ENCODE data around the gene SHISA7. TPM values are rescaled to one million over a fixed set of nuclear protein-coding genes. Genes with fewer than 3 reads are reported as not detected.

Gene SHISA7
- total RNA-seq, 1 donor from 2014 or later = not detected

- intact Hi-C loops (cut with micrococcal nuclease) = no loop called here
Measured at GRCh38 chr19:55464039-55464661, 21.1 kb upstream of the SHISA7 start.

DNA sequence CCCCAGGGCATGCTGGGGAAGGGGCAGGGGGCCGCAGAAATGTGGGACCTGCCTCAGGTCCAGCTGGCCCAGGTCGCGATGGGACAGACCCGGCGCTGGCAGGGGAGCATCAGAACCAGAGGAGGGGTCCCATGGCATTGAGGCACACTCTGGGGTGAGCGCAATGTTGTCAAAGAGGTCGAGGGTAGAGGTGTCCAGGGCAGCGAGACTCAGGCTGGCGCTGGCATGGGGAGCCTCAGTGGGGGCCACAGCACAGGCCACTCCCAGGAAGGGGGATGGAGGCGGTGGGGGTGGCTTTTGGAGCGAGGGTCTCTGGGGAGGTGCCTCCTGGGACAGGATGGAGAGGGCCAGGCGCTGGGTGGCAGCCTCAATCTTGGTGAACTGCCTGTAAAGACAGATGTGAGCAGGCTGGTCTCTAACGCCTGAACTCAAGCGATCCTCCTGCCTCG lies 20.5 kb upstream of the SHISA7 start:
- intact Hi-C loops (cut with micrococcal nuclease) = no loop called here

- intact Hi-C loops (cut with micrococcal nuclease) = no loop called here
Measured at GRCh38 chr19:55462722-55463121, 19.6 kb upstream of the SHISA7 start.

DNA sequence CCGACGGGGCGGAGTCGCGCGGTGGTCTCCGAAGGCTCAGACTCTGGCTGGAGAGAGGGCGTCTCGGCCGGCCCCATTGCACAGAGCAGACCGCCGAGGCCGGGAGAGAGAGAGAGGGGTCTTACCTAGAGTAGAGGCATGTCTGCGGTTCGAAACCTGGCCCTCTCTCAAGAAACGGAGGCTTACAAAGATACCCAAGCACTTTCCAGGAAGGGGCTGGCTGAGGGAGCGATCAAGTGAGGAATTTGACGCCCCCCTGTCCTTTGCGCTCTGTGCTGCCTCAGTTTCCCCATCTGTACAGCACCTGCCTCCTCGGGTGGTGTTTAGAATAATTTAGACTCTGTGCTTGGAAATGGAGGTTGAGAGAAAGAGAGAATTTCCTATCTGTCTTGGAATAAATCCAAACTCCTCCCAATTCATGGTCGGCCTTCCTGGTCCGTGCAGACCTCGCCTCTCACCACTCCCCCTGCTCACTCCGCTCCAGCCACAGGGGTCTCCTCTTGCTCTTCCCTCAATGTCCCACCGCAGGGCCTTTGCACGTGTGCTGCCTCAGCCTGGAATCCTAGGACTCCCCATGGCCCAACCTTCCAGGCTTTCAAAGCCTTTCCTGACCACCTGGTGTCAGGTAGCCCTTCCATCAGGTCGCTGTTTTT lies 19.0 kb upstream of the SHISA7 start:
- intact Hi-C loops (cut with micrococcal nuclease) = loop anchor here (1.0 to 2.0 kb wide), 13 partner anchors 14 to 998 kb away; partner anchors contain the start of genes FIZ1, HSPBP1, KMT5C and PPP6R1

GRCh38 chr19:55461259-55461973 lies 18.3 kb upstream of the SHISA7 start, which contains the start of gene ISOC2:
ISOC2 (minus strand) TSS chr19:55461642; CDS start chr19:55456486, 5,156 bp downstream.
- intact Hi-C loops (cut with micrococcal nuclease) = loop anchor here (1.0 to 2.0 kb wide), 13 partner anchors 15 to 997 kb away; partner anchors contain the start of genes FIZ1, HSPBP1, KMT5C and PPP6R1

- intact Hi-C loops (cut with micrococcal nuclease) = loop anchor here (1.0 to 2.0 kb wide), 13 partner anchors 16 to 996 kb away; partner anchors contain the start of genes FIZ1, HSPBP1, KMT5C and PPP6R1
Measured at GRCh38 chr19:55460670-55461258, 17.7 kb upstream of the SHISA7 start.

GRCh38 chr19:55459950-55460657 lies 17.0 kb upstream of the SHISA7 start:
- intact Hi-C loops (cut with micrococcal nuclease) = loop anchor here (2.0 kb wide), 2 partner anchors 159 to 179 kb away; partner anchors contain the start of gene HSPBP1

DNA sequence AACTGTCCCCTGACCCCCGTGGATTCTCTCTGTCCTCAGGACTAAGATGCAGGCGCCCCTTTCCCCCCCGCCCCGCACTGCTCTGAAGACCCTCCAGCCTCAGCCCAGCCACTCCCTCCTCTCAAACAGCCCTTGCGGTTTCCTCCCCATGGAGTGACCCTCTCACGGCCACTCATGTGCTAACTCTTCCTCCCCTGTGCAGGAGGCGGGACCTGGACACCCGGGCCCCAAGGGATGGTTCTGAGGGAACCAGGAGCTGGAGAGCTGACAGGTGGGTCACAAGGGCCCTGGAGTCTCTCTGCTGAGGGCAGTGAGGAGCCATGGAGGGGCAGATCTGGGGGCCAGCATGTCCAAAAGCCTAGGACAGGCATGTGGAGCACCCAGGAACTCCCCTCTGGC lies 16.4 kb upstream of the SHISA7 start:
- intact Hi-C loops (cut with micrococcal nuclease) = no loop called here

DNA sequence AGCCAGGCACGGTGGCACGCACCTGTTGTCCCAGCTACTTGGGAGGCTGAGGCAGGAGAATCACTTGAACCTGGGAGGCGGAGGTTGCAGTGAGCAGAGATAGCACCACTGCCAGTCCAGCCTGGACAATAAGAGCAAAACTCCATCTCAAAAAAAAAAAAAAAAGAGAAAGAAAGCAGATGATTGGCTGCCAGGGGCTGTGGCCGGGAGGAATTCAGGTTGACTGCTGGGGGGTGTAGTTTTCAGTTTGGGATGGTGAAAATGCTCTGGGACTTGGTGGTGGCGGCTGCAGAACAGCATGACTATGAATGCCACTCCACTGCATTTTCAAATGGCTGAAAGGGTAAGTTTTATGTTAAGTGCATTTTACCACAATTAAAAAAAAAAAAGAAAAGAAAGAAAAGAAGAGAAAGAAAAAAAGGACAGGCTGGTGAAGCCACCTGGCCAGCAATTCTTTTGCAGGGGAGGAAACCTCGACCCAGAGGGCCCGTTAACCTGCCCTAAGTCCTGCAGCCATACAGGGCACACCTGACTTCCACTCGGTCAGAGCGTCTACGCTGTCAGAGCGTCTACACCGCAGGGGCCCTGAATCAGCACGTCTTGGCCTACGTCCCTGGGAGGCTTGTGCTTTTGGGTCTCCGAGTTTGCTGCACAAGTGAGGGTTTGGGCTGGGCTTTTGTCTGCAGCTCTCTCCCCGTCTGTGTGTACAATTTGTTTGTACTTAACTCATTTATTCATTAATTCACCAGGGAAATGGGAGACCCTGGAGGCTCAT lies 14.8 kb upstream of the SHISA7 start:
- intact Hi-C loops (cut with micrococcal nuclease) = no loop called here

DNA sequence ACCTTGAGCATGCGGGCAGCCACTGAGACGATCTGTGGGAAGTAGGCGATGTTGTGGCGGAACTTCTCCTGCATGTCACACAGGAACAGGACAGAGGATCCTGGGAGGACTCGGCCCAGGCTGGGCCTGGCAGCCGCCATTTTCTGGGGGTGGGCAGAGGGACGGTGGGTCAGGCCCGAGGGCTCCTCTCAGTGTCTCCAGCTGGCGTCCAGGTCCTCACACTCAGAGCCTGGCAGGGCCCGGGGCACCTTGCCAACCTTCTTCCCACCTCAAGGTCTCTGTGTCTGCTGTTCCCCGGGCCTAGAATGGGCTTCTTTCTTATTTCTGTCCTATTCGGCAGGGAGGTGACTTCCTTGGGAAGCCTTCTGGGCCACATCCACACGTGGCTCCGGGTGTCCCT lies 13.2 kb upstream of the SHISA7 start:
- intact Hi-C loops (cut with micrococcal nuclease) = no loop called here

DNA sequence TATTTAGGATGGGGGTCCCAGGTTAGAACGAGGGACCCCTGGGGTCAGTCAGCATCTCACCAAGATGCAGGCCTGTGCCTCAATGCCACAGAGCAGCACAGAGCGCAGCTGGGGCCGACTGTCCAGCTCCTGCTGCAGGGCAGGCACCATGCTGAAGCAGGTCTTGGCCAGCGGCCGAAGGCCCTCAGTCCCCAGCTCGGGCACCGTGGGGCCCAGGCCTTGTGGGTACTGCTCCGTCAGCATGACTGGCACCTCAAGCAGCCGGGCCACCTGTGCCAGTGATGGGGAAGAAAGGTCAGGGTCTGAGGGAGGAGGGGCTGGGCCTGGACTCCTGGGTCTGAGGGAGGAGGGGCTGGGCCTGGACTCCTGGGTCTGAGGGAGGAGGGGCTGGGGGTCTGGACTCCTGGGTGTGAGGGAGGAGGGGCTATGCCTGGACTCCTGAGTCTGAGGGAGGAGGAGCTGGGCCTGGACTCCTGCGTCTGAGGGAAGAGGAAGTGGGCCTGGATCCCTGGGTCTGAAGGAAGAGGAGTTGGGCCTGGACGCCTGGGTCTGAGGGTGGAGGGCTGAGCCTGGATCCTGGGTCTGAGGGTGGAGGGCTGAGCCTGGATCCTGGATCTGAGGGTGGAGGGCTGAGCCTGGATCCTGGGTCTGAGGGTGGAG lies 12.6 kb upstream of the SHISA7 start:
- intact Hi-C loops (cut with micrococcal nuclease) = loop anchor here (2.0 kb wide), 1 partner anchor 163 kb away; no protein-coding TSS in a partner anchor

GRCh38 chr19:55454787-55455243 lies 11.7 kb upstream of the SHISA7 start:
- intact Hi-C loops (cut with micrococcal nuclease) = loop anchor here (1.0 to 2.0 kb wide), 2 partner anchors 162 to 314 kb away; no protein-coding TSS in a partner anchor

DNA sequence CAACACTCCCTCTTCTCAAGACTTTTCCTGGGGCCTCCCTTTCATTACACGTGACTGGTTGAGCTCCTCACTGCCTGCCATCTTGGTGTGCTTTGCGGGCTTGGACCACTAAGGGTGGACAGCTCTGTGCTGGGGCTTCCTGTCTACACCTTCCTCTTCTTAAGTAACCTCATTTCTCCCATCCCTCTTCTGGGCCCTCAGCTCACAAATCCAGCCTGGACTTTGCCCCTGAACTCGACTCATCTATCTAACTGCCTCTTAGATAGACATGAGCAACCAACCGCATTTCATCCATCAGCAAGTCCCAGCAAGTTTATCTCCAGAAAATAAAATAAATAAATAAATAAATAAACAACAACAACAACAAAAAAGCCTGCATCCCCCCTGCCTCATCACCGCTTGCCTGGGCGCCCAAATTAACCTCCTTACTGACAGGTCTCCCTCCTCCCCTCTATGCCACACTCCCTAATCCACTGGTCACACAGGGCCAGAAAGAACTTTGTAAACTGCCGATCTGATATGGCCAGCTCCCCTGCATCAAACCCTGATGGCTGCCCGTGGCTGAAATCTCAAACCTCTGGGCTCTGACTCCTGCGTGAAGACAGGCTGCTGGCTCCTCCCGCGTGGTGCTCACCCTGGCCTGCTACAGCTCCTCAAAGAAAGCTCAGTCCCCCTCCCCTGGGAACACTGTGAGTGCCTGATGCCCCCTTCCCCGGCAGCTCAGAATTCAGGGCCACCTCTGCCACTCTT lies 10.6 kb upstream of the SHISA7 start:
- intact Hi-C loops (cut with micrococcal nuclease) = loop anchor here (1.0 to 2.0 kb wide), 2 partner anchors 161 to 312 kb away; no protein-coding TSS in a partner anchor

GRCh38 chr19:55452749-55453346 lies 9.7 kb upstream of the SHISA7 start:
- intact Hi-C loops (cut with micrococcal nuclease) = no loop called here

- intact Hi-C loops (cut with micrococcal nuclease) = no loop called here
Measured at GRCh38 chr19:55451965-55452748, 9.1 kb upstream of the SHISA7 start.

DNA sequence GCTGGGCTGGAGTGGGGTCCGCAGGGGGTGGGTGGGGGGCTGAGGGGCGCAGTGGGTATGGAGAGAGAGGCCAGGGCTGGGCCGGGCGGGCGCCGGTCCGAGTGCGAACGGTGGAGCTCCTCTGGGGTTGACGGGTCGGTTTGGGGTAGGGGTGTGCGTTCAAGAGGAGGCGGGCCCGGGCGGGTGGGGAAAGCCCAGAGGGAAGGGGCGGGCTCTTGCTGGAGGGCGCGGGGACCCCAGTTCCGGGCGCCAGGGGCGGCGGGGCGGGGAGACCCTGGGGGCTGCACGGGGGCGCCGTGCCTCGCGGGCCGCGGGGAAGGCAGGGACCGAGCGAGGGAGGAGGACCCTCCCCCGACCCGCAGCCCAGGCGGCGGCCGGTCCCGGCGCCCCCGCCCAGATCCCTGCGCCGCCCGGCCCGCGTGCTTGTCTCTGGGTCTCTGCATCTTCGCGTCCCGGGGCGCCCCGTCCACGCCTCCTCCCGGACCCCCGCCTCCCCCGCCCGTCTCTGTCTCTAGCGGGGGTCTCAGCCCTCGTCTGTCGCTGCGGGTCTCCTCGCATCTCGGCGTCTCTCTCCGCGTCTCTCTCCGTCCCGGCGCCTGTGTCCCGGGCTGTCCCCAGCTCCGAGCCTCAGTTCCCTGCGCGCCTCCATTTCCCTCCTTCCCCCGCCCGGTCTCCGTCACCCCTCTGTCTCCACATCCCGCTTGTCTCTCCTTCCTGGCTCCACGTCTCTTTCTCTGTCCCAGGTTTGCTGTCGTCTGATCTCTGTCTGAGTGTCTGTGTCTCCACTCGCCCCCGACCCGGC lies 8.3 kb upstream of the SHISA7 start:
- intact Hi-C loops (cut with micrococcal nuclease) = no loop called here

Measured in T-helper 1 cell treated with Interleukin-12 subunit alpha and Interleukin-12 subunit beta and Interleukin-4 antibody, amounts not matched to agents 30 ng/mL and 1 ng/mL, for 36 hours (primary cell).